HEK293 (cell line): ENCODE results near the gene SPACDR.
A peak's percentile ranks its signal among the peaks of the same experiment; 100 is the strongest.

Experiments used
- CTCF ChIA-PET: fragments of 350-600 bp; formaldehyde crosslinking; extraction: SDS; loops from one replicate; lab custom pipeline; 2021; ENCODE audit warnings: antibody characterized with exemption; lab: Yijun Ruan, JAX
- POLR2A ChIA-PET: fragments of 300-600 bp; formaldehyde crosslinking; extraction: SDS; loops from one replicate; lab custom pipeline; 2020; ENCODE audit warnings: antibody characterized with exemption, inconsistent platforms; lab: Yijun Ruan, JAX
- H3K27ac ChIP-seq: fragments of 200-500 bp; sonication (Bioruptor generic); 2 replicates; pipeline ENCODE4 v1.5.1; 2014; ENCODE audit warnings: low read depth, low read length, control low read depth, inconsistent platforms; ENCODE audit errors: extremely low read depth
- H3K36me3 ChIP-seq, 2 experiments: fragments of 200-500 bp in 1 of 2; sonication (Bioruptor generic) in 1 of 2; 1 replicate in 1 of 2; 2 replicates in 1 of 2; pipeline ENCODE4 v1.5.1; 2014 to 2017; ENCODE audit warnings: inconsistent platforms in 2 of 2, low read length in 2 of 2; ENCODE audit not compliant: control insufficient read depth in 2 of 2, insufficient read depth in 1 of 2
- H3K4me1 ChIP-seq: fragments of 200-500 bp; sonication (Bioruptor generic); 2 replicates; pipeline ENCODE4 v1.5.1; 2014; ENCODE audit warnings: mild to moderate bottlenecking, low read length, inconsistent platforms; ENCODE audit not compliant: control insufficient read depth, insufficient read depth
- H3K4me3 ChIP-seq: 2 replicates; pipeline ENCODE4 v1.5.1; 2011; ENCODE audit warnings: low read depth, mild to moderate bottlenecking, control low read depth, low read length, moderate library complexity
- H3K9me3 ChIP-seq: fragments of 200-500 bp; sonication (Bioruptor generic); 2 replicates; pipeline ENCODE4 v1.5.1; 2014; ENCODE audit warnings: low read depth, low read length, inconsistent platforms; ENCODE audit not compliant: control insufficient read depth, insufficient read depth
- GLI4 ChIP-seq: fragments of 450-650 bp; formaldehyde crosslinking; IDR thresholded peaks from 2 replicates; pipeline ENCODE4 v1.5.1; 2016; ENCODE audit warnings: missing biosample characterization, missing genetic modification characterization
- INSM2 ChIP-seq: fragments of 450-650 bp; formaldehyde crosslinking; IDR thresholded peaks from 2 replicates; pipeline ENCODE4 v1.5.1; 2016; ENCODE audit warnings: missing biosample characterization, missing genetic modification characterization
- KLF9 ChIP-seq: fragments of 450-650 bp; formaldehyde crosslinking; IDR thresholded peaks from 2 replicates; pipeline ENCODE4 v1.5.1; 2016; ENCODE audit warnings: missing biosample characterization, missing genetic modification characterization, low read depth
- SP2 ChIP-seq: fragments of 450-650 bp; formaldehyde crosslinking; IDR thresholded peaks from 2 replicates; pipeline ENCODE4 v1.5.1; 2016; ENCODE audit warnings: missing biosample characterization, missing genetic modification characterization
- YY1 ChIP-seq: fragments of 450-650 bp; formaldehyde crosslinking; IDR thresholded peaks from 2 replicates; pipeline ENCODE4 v1.5.1; 2018; ENCODE audit warnings: missing biosample characterization, missing genetic modification characterization
- ZBTB17 ChIP-seq: fragments of 450-650 bp; formaldehyde crosslinking; IDR thresholded peaks from 2 replicates; pipeline ENCODE4 v1.5.1; 2016; ENCODE audit warnings: missing biosample characterization, missing genetic modification characterization
- ZBTB20 ChIP-seq: fragments of 450-650 bp; formaldehyde crosslinking; IDR thresholded peaks from 2 replicates; pipeline ENCODE4 v1.5.1; 2016; ENCODE audit warnings: missing biosample characterization, missing genetic modification characterization
- ZBTB21 ChIP-seq: fragments of 450-650 bp; formaldehyde crosslinking; IDR thresholded peaks from 2 replicates; pipeline ENCODE4 v1.5.1; 2017; ENCODE audit warnings: missing biosample characterization, missing genetic modification characterization
- ZBTB26 ChIP-seq: fragments of 450-650 bp; formaldehyde crosslinking; optimal IDR thresholded peaks from 2 replicates; pipeline ENCODE3; 2016; ENCODE audit warnings: missing biosample characterization, mild to moderate bottlenecking, missing genetic modification characterization
- ZBTB7A ChIP-seq: fragments of 450-650 bp; formaldehyde crosslinking; IDR thresholded peaks from 2 replicates; pipeline ENCODE4 v1.5.1; 2016; ENCODE audit warnings: low read depth, missing biosample characterization, missing genetic modification characterization
- ZBTB8A ChIP-seq: fragments of 450-650 bp; formaldehyde crosslinking; IDR thresholded peaks from 2 replicates; pipeline ENCODE4 v1.5.1; 2016; ENCODE audit warnings: missing biosample characterization, missing genetic modification characterization
- ZEB2 ChIP-seq: fragments of 450-650 bp; formaldehyde crosslinking; IDR thresholded peaks from 2 replicates; pipeline ENCODE4 v1.5.1; 2016; ENCODE audit warnings: missing biosample characterization, missing genetic modification characterization
- ZIC2 ChIP-seq: fragments of 450-650 bp; formaldehyde crosslinking; IDR thresholded peaks from 2 replicates; pipeline ENCODE4 v1.5.1; 2016; ENCODE audit warnings: missing biosample characterization, missing genetic modification characterization
- ZNF18 ChIP-seq: fragments of 450-650 bp; formaldehyde crosslinking; IDR thresholded peaks from 2 replicates; pipeline ENCODE4 v1.5.1; 2016; ENCODE audit warnings: missing biosample characterization, missing genetic modification characterization
- ZNF214 ChIP-seq: fragments of 450-650 bp; formaldehyde crosslinking; IDR thresholded peaks from 2 replicates; pipeline ENCODE4 v1.5.1; 2017; ENCODE audit warnings: missing biosample characterization, mild to moderate bottlenecking, missing genetic modification characterization, borderline replicate concordance
- ZNF248 ChIP-seq: fragments of 450-650 bp; formaldehyde crosslinking; IDR thresholded peaks from 2 replicates; pipeline ENCODE4 v1.5.1; 2017; ENCODE audit warnings: missing biosample characterization, missing genetic modification characterization
- ZNF280D ChIP-seq: fragments of 450-650 bp; formaldehyde crosslinking; IDR thresholded peaks from 2 replicates; pipeline ENCODE4 v1.5.1; 2016; ENCODE audit warnings: missing biosample characterization, missing genetic modification characterization
- ZNF302 ChIP-seq: fragments of 450-650 bp; formaldehyde crosslinking; IDR thresholded peaks from 2 replicates; pipeline ENCODE4 v1.5.1; 2016; ENCODE audit warnings: missing biosample characterization, missing genetic modification characterization, low read depth
- ZNF488 ChIP-seq: fragments of 450-650 bp; formaldehyde crosslinking; IDR thresholded peaks from 2 replicates; pipeline ENCODE4 v1.5.1; 2016; ENCODE audit warnings: missing biosample characterization, missing genetic modification characterization
- ZNF600 ChIP-seq: fragments of 450-650 bp; formaldehyde crosslinking; IDR thresholded peaks from 2 replicates; pipeline ENCODE4 v1.5.1; 2016; ENCODE audit warnings: missing biosample characterization, missing genetic modification characterization
- ZNF639 ChIP-seq: fragments of 450-650 bp; formaldehyde crosslinking; IDR thresholded peaks from 2 replicates; pipeline ENCODE4 v1.5.1; 2016; ENCODE audit warnings: missing biosample characterization, missing genetic modification characterization
- ZNF664 ChIP-seq: fragments of 450-650 bp; formaldehyde crosslinking; IDR thresholded peaks from 2 replicates; pipeline ENCODE4 v1.5.1; 2016; ENCODE audit warnings: missing biosample characterization, missing genetic modification characterization
- ZNF830 ChIP-seq: fragments of 450-650 bp; IDR thresholded peaks from 2 replicates; pipeline ENCODE4 v1.5.0; 2018; ENCODE audit warnings: missing biosample characterization, missing genetic modification characterization, low read depth, mild to moderate bottlenecking, moderate library complexity

SPACDR gene

GRCh38 chr7:100435401-100436304, 28.4 kb downstream of the SPACDR start (continued):
- TF ChIP-seq ZNF214 (tag by site-specific recombination) (no peak), ZNF639 (tag by site-specific recombination) (no peak), ZBTB20 (tag by site-specific recombination) (peak; percentile 15; the same call in 1 of the 2 replicates), GLI4 (tag by site-specific recombination) (peak; percentile 92), ZNF280D (tag by site-specific recombination) (no peak), ZBTB26 (tag by site-specific recombination) (peak; percentile 99), INSM2 (tag by site-specific recombination) (peak; percentile 16; the same call in 1 of the 2 replicates), ZBTB8A (0 out of 2 replicates have a peak, but pooled peaks have one; percentile 11), SP2 (tag by site-specific recombination) (peak; percentile 21; the same call in 1 of the 2 replicates), ZNF830 (no peak), ZBTB7A (peak; percentile 58; the same call in 1 of the 2 replicates), ZNF600 (tag by site-specific recombination) (peak; percentile 97; the same call in 1 of the 2 replicates), ZIC2 (tag by site-specific recombination) (peak; percentile 78), KLF9 (tag by site-specific recombination) (peak; percentile 34), YY1 (tag by site-specific recombination) (0 out of 2 replicates have a peak, but pooled peaks have one; percentile 19), ZNF302 (no peak)

GRCh38 chr7:100434297-100435144, 29.5 kb downstream of the SPACDR start:
- CTCF ChIA-PET, result interaction anchor here (0.6 to 1.9 kb wide), 5 partner anchors 16 to 647 kb away, joined by 3 to 8 read pairs (median 3); no protein-coding TSS in a partner anchor
- Histone ChIP-seq H3K4me1 (peaks cover 4% of the 10 kb centered on the region), H3K36me3 (peaks cover 4 to 48% of the 10 kb centered on the region in 2 experiments; a peak in 2 of 3 replicates), H3K9me3 (no peaks in the 10 kb centered on the region), H3K4me3 (peak overlapping the region; percentile 84; the same call in 1 of the 2 replicates), H3K27ac (peak overlapping the region; percentile 97)
- POLR2A ChIA-PET, result interaction anchor here (0.6 to 1.2 kb wide), 3 partner anchors 12 to 226 kb away, joined by 3 read pairs; partner anchors contain the start of genes FBXO24 and LRCH4
- TF ChIP-seq ZBTB21 (tag by site-specific recombination), result no peak
- TF ChIP-seq ZEB2 (tag by site-specific recombination), result peak; percentile 12; the same call in 1 of the 2 replicates
- no peak for TF ChIP-seq ZNF248 (tag by site-specific recombination)
- no peak for TF ChIP-seq ZNF488 (tag by site-specific recombination)
- peak; percentile 65 for TF ChIP-seq ZNF18 (tag by site-specific recombination)
- TF ChIP-seq ZNF664, result peak; percentile 65; the same call in 1 of the 2 replicates
- TF ChIP-seq ZBTB17 (tag by site-specific recombination), result peak; percentile 9; the same call in 1 of the 2 replicates
